IMR-90 (cell line): Measurements from ENCODE around the gene CCDC148. TPM values are rescaled to one million over a fixed set of nuclear protein-coding genes. Genes with fewer than 3 reads are reported as not detected.

Experiments used
- ATAC-seq: fragments of 200-7000 bp; cut with Tn5 transposase; 2 replicates; pipeline ENCODE4 v1.9.1; 2020; ENCODE audit warnings: low read depth, mild to moderate bottlenecking, moderate library complexity
- BruUV-seq: library from RNA; stranded (reverse); fragments of 400-500 nt; replicated peaks from 2 replicates; lab custom pipeline; 2021; lab: Mats Ljungman, UMichigan
- CTCF ChIA-PET: fragments of 300-600 bp; formaldehyde crosslinking; extraction: SDS; loops from one replicate; lab custom pipeline; 2021; ENCODE audit warnings: antibody characterized with exemption; lab: Yijun Ruan, JAX
- POLR2A ChIA-PET: fragments of 300-600 bp; sonication (Branson Sonifier 250); formaldehyde crosslinking; loops from one replicate; lab custom pipeline; 2022; ENCODE audit warnings: antibody characterized with exemption; ENCODE audit not compliant: unreplicated experiment; lab: Charles Lee
- DNase-seq: peaks from one replicate; pipeline ENCODE4 v3.0.0; 2013
- H2AFZ ChIP-seq: replicated peaks from 2 replicates; pipeline ENCODE3; 2013; ENCODE audit warnings: low read length, mild to moderate bottlenecking; ENCODE audit not compliant: poor library complexity
- H2AK5ac ChIP-seq: 2 replicates; pipeline ENCODE4 v1.6.1; 2013; ENCODE audit warnings: low read depth, low read length, inconsistent platforms
- H2AK9ac ChIP-seq: replicated peaks from 2 replicates; pipeline ENCODE3; 2013; ENCODE audit warnings: mild to moderate bottlenecking, low read depth, low read length, moderate library complexity; ENCODE audit not compliant: poor library complexity
- H2BK120ac ChIP-seq: 2 replicates; pipeline ENCODE4 v1.6.1; 2013; ENCODE audit warnings: low read depth, low read length, inconsistent platforms
- H2BK15ac ChIP-seq: 3 replicates; pipeline ENCODE4 v1.6.1; 2013; ENCODE audit warnings: low read depth, low read length, inconsistent platforms
- H2BK20ac ChIP-seq: 2 replicates; pipeline ENCODE4 v1.6.1; 2013; ENCODE audit warnings: low read depth, mild to moderate bottlenecking, inconsistent platforms, low read length, moderate library complexity
- H2BK5ac ChIP-seq: 2 replicates; pipeline ENCODE4 v1.6.1; 2013; ENCODE audit warnings: mild to moderate bottlenecking, low read depth, low read length, inconsistent platforms; ENCODE audit not compliant: poor library complexity, severe bottlenecking
- H3K14ac ChIP-seq: replicated peaks from 2 replicates; pipeline ENCODE4 v1.6.1; 2013; ENCODE audit warnings: low read depth, low read length, inconsistent platforms
- H3K18ac ChIP-seq: 2 replicates; pipeline ENCODE4 v1.6.1; 2013; ENCODE audit warnings: low read depth, low read length, control low read depth
- H3K23ac ChIP-seq: 2 replicates; pipeline ENCODE4 v1.6.1; 2013; ENCODE audit warnings: low read depth, low read length, inconsistent platforms
- H3K27ac ChIP-seq: 2 replicates; pipeline ENCODE4 v1.5.1; 2013; ENCODE audit warnings: mild to moderate bottlenecking, control low read depth, low read length; ENCODE audit not compliant: insufficient read depth
- H3K27me3 ChIP-seq: 2 replicates; pipeline ENCODE4 v1.6.1; 2013; ENCODE audit warnings: low read length; ENCODE audit not compliant: control insufficient read depth, insufficient read depth
- H3K36me3 ChIP-seq: 2 replicates; pipeline ENCODE4 v1.6.1; 2013; ENCODE audit warnings: low read length, mixed read lengths; ENCODE audit not compliant: control insufficient read depth, insufficient read depth
- H3K4ac ChIP-seq: 2 replicates; pipeline ENCODE4 v1.6.1; 2013; ENCODE audit warnings: low read depth, low read length, inconsistent platforms
- H3K4me1 ChIP-seq: 2 replicates; pipeline ENCODE4 v1.6.1; 2013; ENCODE audit warnings: low read length, mixed read lengths; ENCODE audit not compliant: control insufficient read depth, insufficient read depth
- H3K4me2 ChIP-seq: 2 replicates; pipeline ENCODE4 v1.6.1; 2013; ENCODE audit warnings: low read depth, mild to moderate bottlenecking, control low read depth, low read length, moderate library complexity
- H3K4me3 ChIP-seq: 2 replicates; pipeline ENCODE4 v1.5.1; 2013; ENCODE audit warnings: low read depth, mild to moderate bottlenecking, control low read depth, low read length, moderate library complexity; ENCODE audit not compliant: insufficient read depth
- H3K56ac ChIP-seq: 2 replicates; pipeline ENCODE4 v1.6.1; 2013; ENCODE audit warnings: low read length, inconsistent platforms; ENCODE audit not compliant: insufficient read depth; ENCODE audit errors: extremely low read depth
- H3K79me1 ChIP-seq, 2 experiments: 2 replicates each; pipeline ENCODE4 v1.6.1; 2013; ENCODE audit warnings: low read length in 2 of 2, inconsistent platforms in 1 of 2, low read depth in 1 of 2
- H3K9ac ChIP-seq: 2 replicates; pipeline ENCODE4 v1.6.1; 2013; ENCODE audit warnings: low read depth, low read length, control low read depth
- H3K9me1 ChIP-seq: 2 replicates; pipeline ENCODE4 v1.6.1; 2013; ENCODE audit warnings: low read length, inconsistent platforms; ENCODE audit not compliant: insufficient read depth
- H3K9me3 ChIP-seq: 2 replicates; pipeline ENCODE4 v1.6.1; 2013; ENCODE audit warnings: low read length; ENCODE audit not compliant: control insufficient read depth, insufficient read depth
- H4K20me1 ChIP-seq: 2 replicates; pipeline ENCODE4 v1.6.1; 2013; ENCODE audit warnings: low read length, inconsistent platforms; ENCODE audit not compliant: insufficient read depth
- H4K5ac ChIP-seq: 2 replicates; pipeline ENCODE4 v1.6.1; 2013; ENCODE audit warnings: mild to moderate bottlenecking, low read depth, low read length, control low read depth
- H4K8ac ChIP-seq, 2 experiments: 2 replicates each; pipeline ENCODE4 v1.6.1; 2013; ENCODE audit warnings: low read depth in 2 of 2, low read length in 2 of 2, control low read depth in 1 of 2, inconsistent platforms in 1 of 2
- H4K91ac ChIP-seq: 2 replicates; pipeline ENCODE4 v1.6.1; 2013; ENCODE audit warnings: low read depth, low read length, inconsistent platforms; ENCODE audit not compliant: insufficient read depth
- BHLHE40 ChIP-seq: fragments of 150-350 bp; IDR thresholded peaks from 2 replicates; pipeline ENCODE4 v1.6.1; 2016; ENCODE audit warnings: mild to moderate bottlenecking, low read depth, low read length
- CHD1 ChIP-seq: IDR thresholded peaks from 2 replicates; pipeline ENCODE4 v1.6.1; 2012; ENCODE audit warnings: low read depth, low read length, improper control_type of control experiment
- SMC3 ChIP-seq: fragments of 150-350 bp; IDR thresholded peaks from 2 replicates; pipeline ENCODE4 v1.6.1; 2016; ENCODE audit warnings: low read depth, mild to moderate bottlenecking, antibody characterized with exemption, low read length, moderate library complexity
- WGBS, 2 experiments: methylation state at CpG; one replicate each; pipeline versions ENCODE4 v1.1.5 to v1.1.7; 2013; ENCODE audit warnings: missing lambda C conversion rate in 2 of 2; ENCODE audit not compliant: insufficient read length in 1 of 2; ENCODE audit errors: extremely low coverage in 2 of 2; 5-methylcytosine and 5-hydroxymethylcytosine counted together
- dilution Hi-C: fragments of 300-500 bp; cut with HindIII; formaldehyde crosslinking; loops from one replicate; pipeline ENCODE4 v1.14.3; 2018; ENCODE audit warnings: low sequenced_read_pairs; ENCODE audit not compliant: unreplicated experiment
- in situ Hi-C: fragments of 300-500 bp; cut with MboI; formaldehyde crosslinking; loops from 3 replicates; pipeline ENCODE4 v1.14.3; 2019; ENCODE audit warnings: low sequenced_read_pairs, inconsistent platforms, mixed read lengths
- intact Hi-C: fragments of 100-400 bp; cut with micrococcal nuclease; formaldehyde crosslinking; loops from 2 replicates; pipeline ENCODE4 v1.10.0; 2022
- polyA plus RNA-seq, 3 experiments: library from polyadenylated mRNA; depleted of rRNA; stranded (reverse); fragments of >200 nt; gene quantifications; 2 replicates each; pipeline ENCODE4 v1.2.3, GENCODE V29; 2012; ENCODE audit warnings: low replicate concordance in 1 of 3
- total RNA-seq: library from RNA; depleted of rRNA; stranded (reverse); fragments of >200 nt; gene quantifications from 2 replicates; pipeline ENCODE4 v1.2.3, GENCODE V29; 2012

The CCDC148 gene
- total and polyA plus RNA-seq, 2 of the 4 experiments (the other 2 are of a cell fraction), result 0.18 to 0.31 TPM

- Histone ChIP-seq H2BK5ac (no peak overlapping the region), H2BK120ac (no peak overlapping the region), H3K9ac (no peak overlapping the region), H3K79me1 (no peaks in the 10 kb centered on the region), H2AK5ac (no peak overlapping the region), H2AK9ac (no peak overlapping the region), H3K9me1 (no peaks in the 10 kb centered on the region), H4K20me1 (no peaks in the 10 kb centered on the region), H2BK15ac (no peak overlapping the region), H3K4me2 (no peak overlapping the region), H3K4me1 (no peaks in the 10 kb centered on the region), H3K18ac (no peak overlapping the region), H3K4me3 (no peak overlapping the region), H4K8ac (no peak overlapping the region), H3K14ac (no peak overlapping the region), H2BK20ac (no peak overlapping the region), H3K4ac (no peak overlapping the region), H3K23ac (no peak overlapping the region), H3K27me3 (no peaks in the 10 kb centered on the region), H3K9me3 (no peaks in the 10 kb centered on the region), H3K56ac (no peak overlapping the region), H4K91ac (no peak overlapping the region), H4K5ac (no peak overlapping the region), H3K27ac (no peak overlapping the region), H2AFZ (no peak overlapping the region), H3K36me3 (no peaks in the 10 kb centered on the region)
- intact Hi-C loops, result no loop called here
- ChIA-PET POLR2A (no interaction called here), CTCF (no interaction called here)
- no TSS peak for BruUV-seq
- TF ChIP-seq CHD1, result no peak
- TF ChIP-seq SMC3, result no peak
- no peak for TF ChIP-seq BHLHE40
- ATAC-seq (no peak), DNase-seq (no peak)
- in situ Hi-C loops, result no loop called here
- dilution Hi-C loops, result no loop called here
- no CpG with 5 or more reads among the region's 1 CpG for WGBS, 2 experiments
Measured at GRCh38 chr2:158323381-158323780, 133.2 kb downstream of the CCDC148 start.
